GM03348 (cell line): ENCODE data around the gene OXSR1.
"Not testable (repeated sequence)": the region's sequence is repeated elsewhere in the genome, so short reads cannot be mapped to it uniquely, and the experiment has no call there.

Experiments used
- DNase-seq: peaks from one replicate; pipeline ENCODE4 v3.0.0; 2012; ENCODE audit warnings: low spot score

The OXSR1 gene

DNA sequence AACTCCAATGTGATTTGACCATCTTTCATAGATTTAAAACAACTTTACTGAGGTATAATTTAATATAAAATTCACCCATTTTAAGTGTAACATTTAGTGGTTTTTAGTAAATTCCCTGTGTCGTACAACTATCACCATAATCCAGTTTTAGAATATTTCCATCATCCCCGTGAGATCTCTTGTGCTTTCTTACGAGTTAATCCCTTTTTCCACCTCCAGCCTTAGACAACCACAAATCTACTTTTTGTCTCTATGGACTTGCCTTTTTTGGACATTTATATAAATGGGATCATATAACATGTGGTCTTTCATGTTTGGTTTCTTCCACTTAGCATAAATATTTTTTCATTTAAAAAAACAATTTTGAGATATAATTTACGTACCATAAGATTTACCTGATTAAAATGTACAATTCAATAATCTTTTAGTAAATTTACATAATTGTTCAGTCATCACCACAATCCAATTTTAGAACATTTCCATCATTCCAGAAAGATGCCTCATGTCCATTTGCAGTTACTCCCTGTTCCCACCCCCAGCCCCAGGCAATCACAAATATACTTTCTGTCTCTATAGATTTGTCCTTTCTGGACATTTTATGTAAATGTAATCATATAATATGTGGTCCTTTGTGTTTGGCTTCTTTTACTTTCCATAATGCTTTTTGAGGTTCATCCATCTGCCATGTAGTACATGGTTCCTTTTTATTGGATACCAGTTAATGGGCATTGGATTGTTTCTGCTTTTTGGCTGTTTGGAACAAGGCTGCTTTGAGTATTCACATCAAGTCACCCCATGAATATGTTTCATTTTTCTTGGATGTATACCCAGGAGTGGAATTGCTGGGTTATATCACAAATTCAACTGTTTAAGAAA lies 3.1 kb downstream of the OXSR1 start:
- peak; percentile 15 for DNase-seq

- peak; percentile 2 for DNase-seq
These were observed 3.6 kb downstream of the OXSR1 start for GRCh38 chr3:38169027-38169317.

- no peak for DNase-seq
These were observed 5.4 kb downstream of the OXSR1 start for GRCh38 chr3:38170722-38171121.

DNA sequence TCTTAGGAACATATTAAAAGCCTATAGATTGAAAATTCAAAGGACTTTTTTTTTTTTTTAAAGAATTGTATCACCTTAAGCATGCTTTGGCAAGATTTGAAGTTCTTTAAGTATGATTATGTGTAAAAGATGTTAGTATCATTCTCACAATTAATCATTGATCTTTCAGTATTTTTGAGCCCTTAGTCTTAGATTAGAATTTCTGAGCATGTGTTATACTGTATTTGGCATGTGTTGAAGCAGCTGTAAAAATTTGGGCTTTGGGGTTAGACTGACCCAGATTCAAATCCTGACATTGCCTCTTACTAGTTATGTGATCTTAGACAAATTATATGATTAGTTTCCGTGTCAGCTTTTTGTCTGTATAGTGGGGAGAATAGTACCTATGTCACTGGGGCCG lies 6.3 kb downstream of the OXSR1 start:
- DNase-seq = no peak

- no peak for DNase-seq
These were observed 8.6 kb downstream of the OXSR1 start for GRCh38 chr3:38173834-38174418.

GRCh38 chr3:38177181-38177580 lies 11.8 kb downstream of the OXSR1 start:
- peak; percentile 7 for DNase-seq

GRCh38 chr3:38186781-38187180 lies 21.4 kb downstream of the OXSR1 start:
- DNase-seq = no peak

DNA sequence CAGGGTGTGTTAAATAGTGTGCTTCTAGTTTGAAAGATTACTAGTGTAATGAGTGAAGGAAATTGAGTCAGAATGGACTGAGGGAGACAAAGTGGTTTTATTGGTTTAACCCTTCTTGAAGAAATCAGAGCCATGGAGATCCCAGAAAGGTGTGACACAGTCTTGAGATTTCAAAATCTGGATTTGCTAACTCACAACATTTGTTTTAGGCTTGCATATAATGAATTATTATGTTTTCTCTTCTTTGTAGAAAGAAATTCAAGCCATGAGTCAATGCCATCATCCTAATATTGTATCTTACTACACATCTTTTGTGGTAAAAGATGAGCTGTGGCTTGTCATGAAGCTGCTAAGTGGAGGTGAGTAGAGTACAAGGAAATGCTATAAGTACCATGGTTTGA lies 25.1 kb downstream of the OXSR1 start:
- no peak for DNase-seq

GRCh38 chr3:38202931-38203330 lies 37.6 kb downstream of the OXSR1 start:
- DNase-seq = not testable (repeated sequence)

GRCh38 chr3:38203690-38204089 lies 38.4 kb downstream of the OXSR1 start:
- no peak for DNase-seq

DNA sequence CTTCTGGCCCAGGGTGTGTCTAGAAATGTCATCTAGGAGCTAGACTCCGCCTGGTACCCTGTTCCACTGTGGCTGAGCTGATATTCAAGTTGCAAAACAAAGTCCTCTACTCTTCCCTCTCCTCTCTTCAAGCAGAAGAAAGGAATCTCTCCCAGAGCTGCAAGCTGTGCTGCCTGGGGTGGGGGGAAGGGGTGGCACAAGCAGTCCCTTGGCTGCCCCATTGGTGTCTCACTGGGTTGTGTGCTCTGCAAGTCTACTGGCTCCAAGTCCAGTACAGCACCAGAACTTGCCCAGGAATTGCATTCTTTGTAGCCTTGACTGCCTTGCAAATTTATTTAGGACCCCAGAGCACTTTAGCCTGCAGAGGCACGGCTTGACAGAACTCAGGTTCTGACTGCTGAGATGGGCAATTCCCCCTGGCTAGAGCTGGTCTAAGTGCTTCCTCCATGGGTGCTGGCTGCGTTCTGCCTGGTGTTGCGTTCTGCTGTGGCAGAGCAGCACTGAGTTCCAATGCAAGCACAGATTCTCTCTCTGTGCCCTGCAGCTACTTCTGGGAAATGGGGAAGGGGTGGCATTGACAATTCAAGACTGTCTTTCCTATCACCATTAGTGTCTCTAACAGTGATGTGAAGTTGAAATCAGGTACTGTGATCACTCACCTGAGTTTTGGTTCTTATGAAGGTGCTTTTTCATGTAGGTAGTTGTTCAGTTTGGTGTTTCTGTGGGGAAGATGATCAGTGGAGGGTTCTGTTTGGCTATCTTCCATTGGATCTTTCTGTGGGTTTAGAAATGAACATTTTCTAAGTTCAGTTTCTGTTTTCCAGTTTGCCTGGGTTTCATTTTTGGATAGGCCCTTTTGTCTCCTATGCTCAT lies 39.5 kb downstream of the OXSR1 start:
- no peak for DNase-seq

GRCh38 chr3:38205472-38205805 lies 40.1 kb downstream of the OXSR1 start:
- no peak for DNase-seq

- DNase-seq = no peak
These were observed 42.1 kb downstream of the OXSR1 start for GRCh38 chr3:38207254-38208003.

- no peak for DNase-seq
These were observed 44.9 kb downstream of the OXSR1 start for GRCh38 chr3:38210141-38210757.

GRCh38 chr3:38212141-38212540 lies 46.8 kb downstream of the OXSR1 start:
- DNase-seq = no peak

DNA sequence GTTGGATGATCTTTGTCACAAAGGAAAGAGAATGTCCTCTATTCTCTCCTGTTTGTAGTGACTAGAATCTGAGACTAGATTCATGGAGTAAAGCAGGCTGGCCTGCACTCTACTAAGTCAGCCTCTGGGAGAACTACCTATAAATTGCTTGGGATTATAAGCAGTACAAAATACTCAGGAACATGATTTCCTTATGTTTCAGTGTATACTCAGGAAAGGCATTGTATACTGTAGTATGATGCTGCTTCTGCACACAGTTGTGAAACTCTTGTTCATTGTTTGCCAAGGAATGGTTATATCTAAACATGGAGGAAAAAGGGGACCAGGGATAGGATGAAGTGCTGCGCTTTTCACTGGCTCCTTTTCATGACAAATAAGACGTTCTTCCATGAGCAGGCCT lies 49.2 kb downstream of the OXSR1 start:
- DNase-seq = no peak

DNA sequence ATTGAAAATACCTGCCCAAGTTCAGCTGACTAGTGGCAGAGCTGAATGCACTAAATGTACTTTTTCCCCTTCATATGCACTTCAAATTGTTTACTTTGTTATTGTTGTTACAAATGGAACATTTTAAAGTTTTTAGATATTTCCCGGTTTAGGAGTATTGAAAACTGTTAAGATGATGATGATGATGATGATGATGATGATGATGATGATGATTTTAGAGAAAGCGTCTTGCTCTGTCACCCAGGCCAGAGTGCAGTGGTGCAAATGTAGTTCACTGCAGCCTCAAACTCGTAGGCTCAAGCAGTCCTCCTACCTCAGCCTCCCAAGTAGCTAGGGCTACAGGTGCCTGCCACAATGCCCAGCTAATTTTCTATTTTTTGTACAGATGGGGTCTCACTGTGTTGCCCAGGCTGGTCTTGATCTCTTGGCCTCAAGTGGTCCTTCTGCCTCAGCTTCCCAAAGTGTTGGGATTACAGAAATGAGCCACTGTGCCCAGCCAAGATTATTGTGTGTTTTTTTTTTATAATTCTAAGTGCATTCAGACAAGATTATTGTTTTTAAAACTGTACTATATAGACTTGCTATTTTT lies 54.4 kb downstream of the OXSR1 start:
- no peak for DNase-seq

- no peak for DNase-seq
These were observed 55.7 kb downstream of the OXSR1 start for GRCh38 chr3:38221005-38221404.

DNA sequence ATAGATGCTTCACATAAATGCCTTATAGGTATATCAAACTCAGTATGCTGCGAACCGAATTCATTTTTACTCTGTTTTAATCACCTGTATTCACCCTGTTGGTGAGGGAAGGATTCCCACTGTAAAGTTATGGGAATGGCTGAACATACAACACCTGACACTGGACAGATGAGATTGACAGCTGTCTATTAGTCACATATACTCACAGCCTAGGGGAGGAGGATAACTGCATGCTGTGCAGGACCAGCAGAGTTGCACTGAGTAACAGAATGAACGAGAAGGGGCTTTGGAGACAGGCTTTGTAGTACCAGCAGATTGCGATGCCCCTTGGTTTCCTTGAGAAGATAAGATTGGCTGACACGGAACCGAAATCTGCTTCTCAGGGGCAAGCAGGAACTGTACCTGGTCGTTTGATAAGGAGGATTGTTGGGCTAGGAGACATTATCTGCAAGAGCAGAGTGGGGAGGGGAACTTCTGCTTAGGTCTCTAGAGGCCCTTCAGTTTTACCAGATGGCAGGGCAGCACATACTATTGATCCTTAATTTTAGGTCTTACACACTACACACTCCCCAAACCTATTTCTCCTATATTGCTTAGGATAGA lies 56.8 kb downstream of the OXSR1 start:
- DNase-seq = no peak

- no peak for DNase-seq
These were observed 59.0 kb downstream of the OXSR1 start for GRCh38 chr3:38224357-38224756.

DNA sequence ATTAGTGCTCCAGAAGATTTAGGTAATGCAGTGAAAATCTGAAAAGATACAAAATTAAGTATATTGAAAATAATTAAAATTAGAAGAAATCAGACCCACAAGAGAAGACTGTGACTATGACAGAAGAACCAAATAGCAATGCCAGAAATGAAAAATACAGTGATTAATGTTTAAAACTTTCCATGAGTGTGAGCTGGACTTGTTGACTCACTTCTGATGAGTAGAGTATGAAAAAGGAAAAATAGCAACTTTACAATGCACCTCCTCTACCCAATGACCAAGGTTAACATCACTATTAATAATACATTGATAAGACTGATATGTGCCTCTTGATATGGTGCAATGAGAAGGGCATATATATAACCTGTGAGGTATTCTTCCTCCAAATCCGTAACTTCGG lies 60.9 kb downstream of the OXSR1 start:
- DNase-seq = peak; percentile 20
